GM12891 (cell line): Measurements from ENCODE around the gene CDH4.

Experiments used
- DNase-seq: peaks from one replicate; pipeline ENCODE4 v3.0.0; 2011; ENCODE audit warnings: low spot score; ENCODE audit not compliant: insufficient read length
- FAIRE-seq: peaks from 2 replicates; lab custom pipeline; 2011; peaks lifted over from hg19 to GRCh38; lab: Jason Lieb, UNC
- PAX5 ChIP-seq: IDR thresholded peaks from 2 replicates; pipeline ENCODE4 v1.6.1; 2011; ENCODE audit warnings: low read length, moderate library complexity, mild to moderate bottlenecking; ENCODE audit not compliant: insufficient read depth, severe bottlenecking
- POLR2A ChIP-seq: IDR thresholded peaks from 2 replicates; pipeline ENCODE4 v1.6.1; 2011; ENCODE audit warnings: low read depth, low read length, control low read depth
- POLR2AphosphoS5 ChIP-seq: IDR thresholded peaks from 2 replicates; pipeline ENCODE4 v1.6.1; 2011; ENCODE audit warnings: low read depth, low read length, control low read depth
- POU2F2 ChIP-seq: IDR thresholded peaks from 2 replicates; pipeline ENCODE4 v1.6.1; 2011; ENCODE audit warnings: low read depth, mild to moderate bottlenecking, control low read depth, low read length, moderate library complexity
- SPI1 ChIP-seq: IDR thresholded peaks from 2 replicates; pipeline ENCODE4 v1.6.1; 2011; ENCODE audit warnings: low read depth, low read length, control low read depth
- TAF1 ChIP-seq: IDR thresholded peaks from 2 replicates; pipeline ENCODE4 v1.6.1; 2011; ENCODE audit warnings: low read depth, low read length, control low read depth

CDH4 gene

DNA sequence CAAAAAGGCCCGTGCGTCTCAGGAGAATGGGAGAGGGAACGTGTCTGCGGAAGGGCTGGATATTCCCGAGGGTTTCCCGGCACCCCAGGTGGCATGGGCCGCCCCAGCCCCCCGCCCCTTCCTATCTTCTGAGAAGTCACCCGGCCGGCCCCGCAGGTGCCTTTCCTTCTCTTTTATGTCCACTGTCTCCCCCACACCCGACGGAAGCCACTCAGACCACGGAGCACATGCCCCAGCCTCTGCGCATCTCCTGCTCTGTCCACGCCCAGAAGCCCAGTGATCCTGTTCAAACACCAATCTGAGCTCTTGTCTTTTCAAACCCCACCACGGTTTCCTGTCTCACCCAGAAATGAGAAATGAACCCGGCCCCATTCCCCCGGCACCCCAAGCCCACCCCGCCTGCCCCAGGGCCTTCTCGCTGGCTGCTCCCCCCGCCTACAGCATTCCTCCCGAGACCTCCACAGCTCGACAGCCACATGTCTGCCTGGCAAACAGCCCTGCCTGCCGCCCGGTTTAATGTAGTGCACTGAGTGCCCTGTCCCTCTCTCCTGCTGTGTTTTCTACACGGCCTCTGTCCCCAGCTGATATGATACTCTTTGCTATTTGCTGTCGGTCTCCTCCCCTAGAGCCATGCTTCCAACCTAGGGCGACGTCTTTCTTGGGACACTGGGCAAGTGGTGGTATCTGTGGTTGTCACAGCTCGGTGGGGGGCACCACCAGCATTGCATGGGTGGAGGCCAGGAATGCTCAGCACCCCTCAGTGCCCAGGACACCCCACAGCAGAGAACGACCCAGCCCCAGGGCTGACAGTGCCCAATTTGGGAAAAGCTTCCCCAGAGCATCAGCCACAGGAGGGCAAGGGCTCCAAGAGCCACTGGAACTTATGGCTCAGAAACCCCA, 630.9 kb downstream of the CDH4 start:
- no peak for TF ChIP-seq TAF1
- no peak for DNase-seq
- FAIRE-seq, result no peak

DNA sequence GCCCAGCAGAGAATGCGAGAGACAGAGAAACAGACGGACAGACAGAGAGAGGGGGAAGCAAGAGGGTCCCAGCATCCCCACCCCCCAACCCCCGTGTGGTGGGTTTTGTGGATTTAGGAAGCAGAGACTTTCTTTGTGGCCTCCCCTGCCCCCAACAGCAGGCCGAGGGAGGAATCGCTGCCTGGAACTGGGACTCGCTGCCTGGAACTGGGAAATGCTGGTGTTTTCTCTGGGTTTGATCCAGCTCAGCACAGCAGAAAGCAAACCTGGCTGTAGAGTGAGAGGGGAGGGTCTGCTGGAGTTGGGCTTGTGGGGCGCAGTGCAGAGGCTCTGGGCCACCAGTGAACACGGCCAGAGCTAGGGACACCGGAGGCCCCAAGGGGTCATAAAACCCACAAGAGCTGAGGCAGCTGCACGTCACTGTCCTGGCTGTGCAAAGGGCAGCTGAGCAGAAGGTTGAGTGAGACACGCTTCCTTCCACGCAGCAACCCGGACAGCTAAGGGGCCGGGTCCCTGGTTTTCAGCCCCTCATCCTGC, 631.9 kb downstream of the CDH4 start:
- no peak for TF ChIP-seq POLR2AphosphoS5
- no peak for TF ChIP-seq PAX5
- TF ChIP-seq SPI1, result no peak
- no peak for TF ChIP-seq POLR2A
- TF ChIP-seq POU2F2, result no peak
- TF ChIP-seq TAF1, result no peak
- FAIRE-seq (no peak), DNase-seq (no peak)

DNA sequence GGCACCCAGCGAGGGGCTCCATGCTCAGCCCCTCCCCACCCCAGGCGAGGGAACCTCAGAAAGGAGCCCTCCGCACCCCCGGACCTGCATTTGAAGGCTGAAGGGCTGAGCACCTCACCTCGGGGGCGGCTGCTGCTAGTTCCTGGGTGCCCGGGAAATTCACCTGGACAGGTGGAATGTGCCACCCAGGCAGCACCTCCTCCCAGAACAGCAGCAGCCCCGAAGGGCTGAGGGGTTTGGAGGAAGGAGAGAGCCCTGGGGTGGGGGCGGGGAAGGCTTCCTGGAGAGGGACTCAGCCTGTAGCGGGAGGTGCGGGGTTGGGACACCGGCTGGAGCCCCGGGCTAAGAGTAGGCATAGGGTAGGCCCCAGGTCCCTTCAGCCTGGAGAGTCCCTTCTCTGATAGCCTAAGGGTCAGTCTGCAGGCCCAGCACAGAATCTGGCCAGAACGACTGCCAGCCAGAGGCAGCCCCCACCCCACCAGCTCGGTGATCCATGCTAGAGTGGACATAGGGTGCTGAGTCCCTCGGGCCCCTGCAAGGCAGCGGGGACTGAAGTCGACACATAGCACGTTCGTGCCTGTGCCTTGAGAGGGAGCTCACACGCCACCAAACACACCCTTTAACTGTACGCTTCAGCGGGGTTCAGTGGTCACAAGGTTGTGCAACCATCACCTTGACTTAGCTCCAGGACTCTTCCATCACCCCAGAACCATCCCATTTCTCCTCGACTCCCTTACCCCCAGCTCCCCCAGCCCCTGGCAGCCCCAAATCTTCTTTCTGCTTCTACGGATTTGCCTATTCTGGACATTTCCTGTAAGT, 632.7 kb downstream of the CDH4 start:
- no peak for DNase-seq
- FAIRE-seq, result no peak
- TF ChIP-seq TAF1 (no peak), POU2F2 (no peak), POLR2A (no peak), POLR2AphosphoS5 (no peak), SPI1 (no peak), PAX5 (no peak)

DNA sequence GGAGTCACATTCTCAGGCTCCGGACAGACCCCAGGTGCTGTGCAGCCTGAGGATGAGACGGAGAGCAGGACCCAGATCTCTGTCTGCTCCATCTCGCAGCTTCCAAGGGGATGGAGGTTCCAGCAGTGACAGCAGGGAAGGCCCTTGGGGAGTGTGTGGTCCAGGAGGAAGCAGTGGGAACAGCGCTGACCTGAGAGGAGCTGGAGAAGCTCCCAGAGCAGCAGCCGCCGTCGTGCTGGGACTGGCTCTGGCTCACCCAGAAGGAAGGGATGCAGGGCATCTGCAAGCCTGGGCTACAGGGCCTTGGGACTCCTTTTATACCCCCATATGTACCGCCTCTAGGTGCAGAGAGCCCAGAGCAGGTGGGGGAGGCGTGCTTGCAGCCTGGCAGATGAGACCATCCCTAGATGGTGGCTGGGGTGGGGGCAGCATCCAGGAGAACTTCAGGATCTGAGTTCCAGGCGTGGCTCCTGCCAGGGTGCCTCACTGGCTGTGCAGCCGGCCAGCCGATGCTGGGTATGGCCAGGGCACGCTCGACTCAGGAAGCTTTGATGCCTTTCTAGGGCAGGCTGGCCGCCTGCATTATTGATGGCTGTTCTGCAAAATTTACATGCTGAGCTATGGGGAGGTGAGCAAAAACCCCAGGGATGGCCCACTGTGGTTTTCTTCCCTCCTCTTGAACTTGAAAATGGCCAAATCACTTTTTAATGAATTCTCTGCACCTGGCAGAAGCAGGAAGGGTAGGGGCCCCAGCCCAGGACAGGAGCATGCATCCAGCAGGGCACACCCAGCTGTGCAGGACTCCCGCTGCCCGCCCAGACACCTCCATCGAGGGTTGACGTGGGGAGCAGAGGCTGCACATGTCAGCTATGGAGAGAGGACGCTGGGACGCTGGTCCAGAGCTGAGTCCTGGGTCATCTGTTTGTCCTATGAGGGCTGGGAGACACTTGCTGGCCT, 634.0 kb downstream of the CDH4 start:
- TF ChIP-seq TAF1 (no peak), POLR2A (no peak), POU2F2 (no peak), POLR2AphosphoS5 (no peak), SPI1 (no peak), PAX5 (no peak)
- no peak for DNase-seq
- no peak for FAIRE-seq

DNA sequence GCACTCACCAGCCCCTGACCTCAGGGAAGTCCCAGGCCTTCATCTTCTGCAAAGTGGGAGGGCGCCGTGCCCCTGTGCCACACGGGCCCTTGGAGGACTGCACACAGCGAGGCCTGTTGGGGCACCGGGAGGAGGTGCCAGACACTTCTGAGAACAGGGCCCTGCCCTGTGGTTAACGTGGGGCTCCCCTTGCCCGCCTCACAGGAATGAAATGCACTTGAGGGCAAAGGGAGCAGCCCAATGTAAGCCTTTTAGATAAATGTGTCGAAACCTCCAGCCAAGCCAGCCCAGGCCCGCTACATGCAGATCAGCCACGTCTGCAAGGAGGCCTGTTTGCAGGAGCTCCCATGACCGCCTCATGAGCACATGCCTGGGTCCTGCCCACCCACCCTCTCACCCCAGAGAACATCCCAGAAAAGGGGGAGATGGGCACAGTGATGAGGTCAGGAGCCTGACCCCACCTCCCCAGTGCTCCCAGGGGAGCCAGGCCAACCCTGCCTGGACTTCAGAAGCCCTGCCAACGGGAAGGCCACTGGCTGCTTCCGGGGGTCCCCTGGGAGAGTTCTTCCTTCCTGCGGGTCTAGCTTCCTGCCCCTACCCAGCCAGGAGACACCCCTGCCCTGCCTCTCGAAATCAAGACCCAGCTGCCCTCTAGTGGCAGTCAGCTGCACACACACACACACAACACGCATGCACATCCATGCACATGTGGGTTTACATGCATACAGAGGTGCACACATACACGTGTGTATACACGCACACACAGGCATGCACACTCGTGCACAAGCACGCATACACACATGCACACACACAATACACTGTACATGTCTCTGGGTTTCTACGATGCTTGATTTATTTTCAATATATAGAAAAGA, 634.9 kb downstream of the CDH4 start:
- TF ChIP-seq SPI1 (no peak), POLR2AphosphoS5 (no peak), POLR2A (no peak), TAF1 (no peak), POU2F2 (no peak), PAX5 (no peak)
- FAIRE-seq (peak; percentile 95), DNase-seq (peak; percentile 78)

DNA sequence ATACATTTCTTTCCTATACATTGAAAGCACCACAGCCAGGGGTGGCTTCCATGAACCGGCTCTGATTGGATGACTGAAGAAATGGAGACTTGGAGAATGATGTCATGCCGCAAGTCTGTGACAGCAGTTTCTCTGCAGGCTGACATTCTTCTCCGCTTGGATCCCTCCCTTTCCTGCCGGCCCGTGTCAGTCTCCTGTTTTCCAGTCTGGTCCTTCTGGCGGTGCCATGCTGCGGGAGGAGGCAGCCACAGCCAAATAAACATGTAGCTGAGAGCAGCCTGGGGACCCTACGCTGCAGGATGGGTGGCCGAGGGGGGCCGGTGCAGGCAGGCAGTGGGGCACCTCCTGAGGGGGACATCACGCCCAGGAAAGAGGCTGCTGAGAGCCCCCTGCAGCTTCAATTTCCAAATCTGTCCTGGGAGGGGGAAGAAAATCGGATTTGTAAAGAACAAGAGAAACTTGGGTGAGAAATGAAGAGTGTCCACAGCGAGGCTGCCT, 635.6 kb downstream of the CDH4 start:
- TF ChIP-seq SPI1 (no peak), POLR2AphosphoS5 (no peak), POLR2A (no peak), POU2F2 (no peak)
- DNase-seq (no peak), FAIRE-seq (no peak)

DNA sequence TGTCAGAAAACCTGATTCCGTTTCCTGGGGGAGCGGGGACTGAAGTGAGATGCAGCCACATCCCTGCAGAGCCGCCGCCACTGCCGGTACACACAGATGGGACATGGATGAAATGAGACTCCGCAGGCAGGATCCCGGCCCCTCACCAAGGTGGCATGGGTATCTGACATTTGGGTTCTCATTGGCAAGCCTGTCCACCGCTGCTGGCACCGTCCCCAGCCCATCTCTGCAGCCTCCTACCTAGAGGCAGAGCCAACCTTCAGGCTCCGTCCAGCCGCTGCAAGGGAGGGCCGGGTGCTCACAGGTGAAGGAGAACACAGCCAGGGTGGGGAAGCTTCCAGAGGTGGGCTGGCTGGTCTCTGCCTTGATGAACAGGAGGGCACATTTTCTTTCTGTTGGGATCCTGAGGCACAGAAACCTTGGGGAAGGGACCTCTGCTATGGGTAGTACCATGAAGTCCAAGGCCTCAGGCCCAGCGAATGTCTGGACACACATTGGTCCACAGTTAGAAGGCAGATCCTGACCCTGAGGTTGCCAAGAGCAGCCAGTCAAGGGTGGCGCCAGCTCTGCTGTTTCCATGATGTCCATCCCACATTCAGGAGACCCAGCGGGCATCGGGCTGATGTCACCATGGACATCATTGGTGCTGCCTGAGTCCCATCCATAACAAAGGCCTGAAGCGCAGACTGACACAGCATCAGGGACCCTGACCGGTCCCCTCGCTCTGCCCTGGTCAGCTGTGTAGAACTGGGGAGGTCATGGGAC, 636.2 kb downstream of the CDH4 start:
- FAIRE-seq (no peak), DNase-seq (no peak)
- TF ChIP-seq POU2F2 (no peak), POLR2AphosphoS5 (no peak), PAX5 (no peak), POLR2A (no peak), TAF1 (no peak), SPI1 (no peak)
